Spinal cord (tissue), 10 donors: ENCODE measurements around the gene ETFRF1. TPM values are rescaled to one million over a fixed set of nuclear protein-coding genes. Genes with fewer than 3 reads are reported as not detected.

Experiments used
- DNase-seq, 6 donors: peaks; one replicate each; pipeline versions ENCODE4 v3.0.0 to v3.0.0-alpha.2; 2013 to 2015; ENCODE audit warnings: low spot score in 6 of 6, low read depth in 4 of 6
- H3K27ac ChIP-seq: one replicate; pipeline ENCODE4 v1.5.1; 2013; ENCODE audit warnings: low read depth, low read length, control low read depth
- H3K27me3 ChIP-seq: one replicate; pipeline ENCODE4 v1.6.1; 2013; ENCODE audit warnings: low read length; ENCODE audit not compliant: control insufficient read depth, insufficient read depth
- H3K36me3 ChIP-seq: one replicate; pipeline ENCODE4 v1.6.1; 2013; ENCODE audit warnings: low read length; ENCODE audit not compliant: control insufficient read depth, insufficient read depth
- H3K4me1 ChIP-seq: one replicate; pipeline ENCODE4 v1.6.1; 2013; ENCODE audit warnings: low read length; ENCODE audit not compliant: control insufficient read depth, insufficient read depth
- H3K4me3 ChIP-seq: one replicate; pipeline ENCODE4 v1.5.1; 2013; ENCODE audit warnings: low read depth, low read length, control low read depth
- H3K9me3 ChIP-seq: one replicate; pipeline ENCODE4 v1.6.1; 2013; ENCODE audit warnings: low read length; ENCODE audit not compliant: control insufficient read depth, insufficient read depth
- WGBS: methylation state at CpG from one replicate; pipeline ENCODE4 v1.1.5; 2013; ENCODE audit warnings: missing lambda C conversion rate; ENCODE audit not compliant: insufficient coverage; 5-methylcytosine and 5-hydroxymethylcytosine counted together
- polyA plus RNA-seq, 2 donors: library from polyadenylated mRNA; unstranded; fragments of 120-200 nt; gene quantifications; one replicate each; pipeline ENCODE4 v1.2.1, GENCODE V29; 2013; ENCODE audit not compliant: insufficient read length in 2 of 2
- total RNA-seq, 2 donors: library from RNA; depleted of rRNA in 1 of 2; stranded (reverse); fragments of 120-200 nt in 1 of 2; fragments of >200 nt in 1 of 2; gene quantifications; one replicate each; pipeline versions ENCODE4 v1.2.3 to v1.2.4, GENCODE V29; 2013 to 2014
- donor health status: healthy.

The ETFRF1 gene
- total and polyA plus RNA-seq, 4 donors = 33.9 to 68.8 (median 54.4) TPM

- Histone ChIP-seq H3K4me1 (no peaks in the 10 kb centered on the region), H3K4me3 (no peak overlapping the region), H3K9me3 (no peaks in the 10 kb centered on the region), H3K27me3 (no peaks in the 10 kb centered on the region), H3K36me3 (peaks cover 4% of the 10 kb centered on the region), H3K27ac (no peak overlapping the region)
- no peak for DNase-seq
- WGBS = 92% methylated on average over 3 of the region's 6 CpGs
Measured at GRCh38 chr12:25207411-25207810, 12.4 kb downstream of the ETFRF1 start.

GRCh38 chr12:25207846-25208245 is 12.8 kb downstream of the ETFRF1 start:
- Histone ChIP-seq H3K9me3 (no peaks in the 10 kb centered on the region), H3K27me3 (no peaks in the 10 kb centered on the region), H3K27ac (no peak overlapping the region), H3K36me3 (peaks cover 4% of the 10 kb centered on the region), H3K4me3 (no peak overlapping the region), H3K4me1 (no peaks in the 10 kb centered on the region)
- DNase-seq = no peak
- WGBS = no CpG with 5 or more reads among the region's 1 CpG

GRCh38 chr12:25208554-25208953 is 13.5 kb downstream of the ETFRF1 start:
- no peaks in the 10 kb centered on the region for H3K9me3 ChIP-seq
- WGBS = 78% methylated on average over 1 of the region's 1 CpG
- H3K27ac ChIP-seq = no peak overlapping the region
- DNase-seq = no peak
- H3K27me3 ChIP-seq = no peaks in the 10 kb centered on the region
- peaks cover 4% of the 10 kb centered on the region for H3K36me3 ChIP-seq
- H3K4me3 ChIP-seq = no peak overlapping the region
- no peaks in the 10 kb centered on the region for H3K4me1 ChIP-seq

- H3K4me1 ChIP-seq = no peaks in the 10 kb centered on the region
- no peaks in the 10 kb centered on the region for H3K36me3 ChIP-seq
- H3K4me3 ChIP-seq = no peak overlapping the region
- H3K9me3 ChIP-seq = no peaks in the 10 kb centered on the region
- H3K27me3 ChIP-seq = no peaks in the 10 kb centered on the region
- no peak overlapping the region for H3K27ac ChIP-seq
- no peak for DNase-seq
- WGBS = no CpG with 5 or more reads among the region's 1 CpG
Measured at GRCh38 chr12:25213338-25213737, 18.3 kb downstream of the ETFRF1 start.

- Histone ChIP-seq H3K9me3 (no peaks in the 10 kb centered on the region), H3K4me1 (no peaks in the 10 kb centered on the region), H3K36me3 (peaks cover 3% of the 10 kb centered on the region), H3K27ac (no peak overlapping the region), H3K27me3 (no peaks in the 10 kb centered on the region), H3K4me3 (no peak overlapping the region)
- no peak for DNase-seq
- WGBS = no CpG with 5 or more reads among the region's 1 CpG
Measured at GRCh38 chr12:25236190-25236589, 41.2 kb downstream of the ETFRF1 start.

- Histone ChIP-seq H3K4me1 (no peaks in the 10 kb centered on the region), H3K9me3 (no peaks in the 10 kb centered on the region), H3K27me3 (no peaks in the 10 kb centered on the region), H3K36me3 (peaks cover 3% of the 10 kb centered on the region), H3K4me3 (no peak overlapping the region), H3K27ac (no peak overlapping the region)
- no CpG with 5 or more reads among the region's 4 CpGs for WGBS
- DNase-seq = no peak
Measured at GRCh38 chr12:25236626-25237025, 41.6 kb downstream of the ETFRF1 start.

- no peaks in the 10 kb centered on the region for H3K27me3 ChIP-seq
- no peaks in the 10 kb centered on the region for H3K9me3 ChIP-seq
- WGBS = no CpG with 5 or more reads among the region's 6 CpGs
- peak in 4 of 6 donors; percentile 4 to 81 (median 40) for DNase-seq
- no peaks in the 10 kb centered on the region for H3K4me1 ChIP-seq
- peaks cover 2% of the 10 kb centered on the region for H3K36me3 ChIP-seq
- H3K27ac ChIP-seq = no peak overlapping the region
- no peak overlapping the region for H3K4me3 ChIP-seq
Measured at GRCh38 chr12:25241167-25242020, 46.4 kb downstream of the ETFRF1 start.

- 43% methylated on average over 1 of the region's 5 CpGs for WGBS
- Histone ChIP-seq H3K27ac (no peak overlapping the region), H3K27me3 (no peaks in the 10 kb centered on the region), H3K36me3 (peaks cover under 1% of the 10 kb centered on the region), H3K4me3 (no peak overlapping the region), H3K9me3 (no peaks in the 10 kb centered on the region), H3K4me1 (no peaks in the 10 kb centered on the region)
- DNase-seq = no peak
Measured at GRCh38 chr12:25242981-25243679, 48.1 kb downstream of the ETFRF1 start.

- Histone ChIP-seq H3K36me3 (peaks cover 2% of the 10 kb centered on the region), H3K4me1 (no peaks in the 10 kb centered on the region), H3K27me3 (no peaks in the 10 kb centered on the region), H3K4me3 (no peak overlapping the region), H3K27ac (no peak overlapping the region), H3K9me3 (no peaks in the 10 kb centered on the region)
- DNase-seq = no peak
Measured at GRCh38 chr12:25243680-25243990, 48.6 kb downstream of the ETFRF1 start.

GRCh38 chr12:25245491-25245890 is 50.5 kb downstream of the ETFRF1 start:
- no peak for DNase-seq
- H3K36me3 ChIP-seq = peaks cover 2% of the 10 kb centered on the region
- peaks cover 6% of the 10 kb centered on the region for H3K4me1 ChIP-seq
- 91% methylated on average over 6 of the region's 6 CpGs for WGBS
- no peaks in the 10 kb centered on the region for H3K9me3 ChIP-seq
- H3K4me3 ChIP-seq = no peak overlapping the region
- no peak overlapping the region for H3K27ac ChIP-seq
- no peaks in the 10 kb centered on the region for H3K27me3 ChIP-seq
